ENCODE data around the gene SUPT20H.
"Not testable (repeated sequence)": the region's sequence is repeated elsewhere in the genome, so short reads cannot be mapped to it uniquely, and the experiment has no call there.

SUPT20H gene

GRCh38 chr13:37068962-37069361 is 9.5 kb upstream of the SUPT20H start:
- no peak for DNase-seq

DNA sequence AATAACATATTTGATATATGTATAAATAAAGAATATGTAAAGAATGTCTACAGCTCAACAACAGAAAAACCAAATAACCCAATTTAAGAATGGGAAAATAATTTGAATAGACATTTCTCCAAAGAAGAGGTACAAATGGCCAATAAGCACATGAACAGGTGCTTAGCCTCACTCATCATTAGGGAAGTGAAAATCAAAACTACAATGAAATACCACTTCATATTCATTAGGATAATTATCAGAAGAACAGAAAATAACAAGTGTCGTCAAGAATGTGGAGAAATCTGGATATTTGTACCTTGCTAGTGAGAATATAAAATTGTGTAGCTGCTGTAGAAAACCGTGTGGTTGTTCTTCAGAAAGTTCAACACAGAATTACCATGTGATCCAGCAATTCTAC is 8.4 kb upstream of the SUPT20H start:
- DNase-seq, result no peak

DNA sequence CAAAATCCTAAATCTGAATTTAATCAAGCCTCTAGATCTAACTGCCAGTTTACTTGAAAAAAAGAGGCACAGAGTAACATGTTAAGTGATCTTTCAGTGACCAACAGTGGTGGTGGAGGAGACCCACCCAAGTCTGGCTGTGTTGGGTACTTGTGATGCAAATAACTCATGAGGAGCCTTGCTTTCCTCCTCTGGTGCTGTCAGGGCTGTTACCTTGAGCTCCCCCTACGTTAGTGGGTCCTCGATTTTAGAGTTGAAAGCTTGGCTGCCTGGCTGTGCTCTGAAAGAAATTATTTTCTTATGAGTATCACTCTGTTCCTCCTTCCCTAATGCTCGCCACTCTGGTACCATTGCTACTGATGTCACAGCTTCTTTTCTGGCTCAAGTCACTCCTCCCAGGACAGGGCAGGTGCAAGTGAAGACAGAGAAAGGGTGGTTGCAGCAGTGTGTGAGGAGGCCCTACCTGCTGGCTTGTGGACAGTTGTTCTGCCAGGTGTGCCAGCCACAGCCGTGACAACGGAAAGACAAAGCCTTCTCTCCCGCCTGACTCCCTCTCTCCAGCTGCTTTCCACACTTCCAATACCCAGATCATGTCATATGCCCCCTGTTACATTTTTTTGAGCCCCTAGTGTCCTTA is 6.5 kb upstream of the SUPT20H start:
- DNase-seq, result no peak

- DNase-seq, result no peak
These were observed 332 bp upstream of the SUPT20H start for GRCh38 chr13:37059848-37060192.

DNA sequence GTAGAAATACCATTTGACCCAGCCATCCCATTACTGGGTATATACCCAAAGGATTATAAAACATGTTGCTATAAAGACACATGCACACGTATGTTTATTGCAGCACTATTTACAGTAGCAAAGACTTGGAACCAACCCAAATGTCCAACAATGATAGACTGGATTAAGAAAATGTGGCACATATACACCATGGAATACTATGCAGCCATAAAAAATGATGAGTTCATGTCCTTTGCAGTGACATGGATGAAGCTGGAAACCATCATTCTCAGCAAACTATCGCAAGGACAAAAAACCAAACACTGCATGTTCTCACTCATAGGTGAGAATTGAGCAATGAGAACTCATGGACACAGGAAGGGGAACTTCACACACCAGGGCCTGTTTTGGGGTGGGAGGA is 3.3 kb downstream of the SUPT20H start:
- DNase-seq, result not testable (repeated sequence)

DNA sequence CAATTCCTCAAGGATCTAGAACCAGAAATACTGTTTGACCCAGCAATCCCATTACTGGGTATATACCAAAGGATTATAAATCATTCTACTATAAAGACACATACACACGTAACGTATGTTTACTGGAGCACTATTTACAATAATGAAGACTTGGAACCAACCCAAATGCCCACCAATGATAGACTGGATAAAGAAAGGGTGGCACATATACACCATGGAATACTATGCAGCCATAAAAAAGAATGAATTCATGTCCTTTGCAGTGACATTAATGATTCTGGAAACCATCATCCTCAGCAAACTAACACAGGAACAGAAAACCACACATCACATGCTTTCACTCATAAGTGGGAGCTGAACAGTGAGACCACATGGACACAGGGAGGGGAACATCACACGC is 6.4 kb downstream of the SUPT20H start:
- DNase-seq, result not testable (repeated sequence)

GRCh38 chr13:37049810-37050209 is 9.7 kb downstream of the SUPT20H start:
- DNase-seq, result no peak

DNA sequence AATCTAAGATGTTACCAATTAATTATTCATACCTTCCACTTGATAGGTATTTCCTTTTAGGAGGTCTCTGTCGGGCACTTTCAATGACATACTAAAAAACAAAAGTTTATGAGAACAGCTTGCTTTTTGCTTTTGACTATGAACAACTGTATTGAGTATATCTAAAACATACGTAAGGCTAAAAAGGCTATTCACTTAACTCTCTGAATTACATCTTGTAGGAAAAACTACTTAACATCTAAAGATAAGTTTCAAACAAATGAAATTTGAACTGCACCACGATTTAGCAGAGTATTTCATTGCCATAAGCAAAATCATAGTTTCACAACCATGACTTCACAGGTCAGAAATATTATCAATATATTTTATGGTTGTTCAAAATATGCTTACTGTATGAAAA is 11.6 kb downstream of the SUPT20H start:
- no peak for DNase-seq

GRCh38 chr13:37047032-37047431 is 12.5 kb downstream of the SUPT20H start:
- no peak for DNase-seq

DNA sequence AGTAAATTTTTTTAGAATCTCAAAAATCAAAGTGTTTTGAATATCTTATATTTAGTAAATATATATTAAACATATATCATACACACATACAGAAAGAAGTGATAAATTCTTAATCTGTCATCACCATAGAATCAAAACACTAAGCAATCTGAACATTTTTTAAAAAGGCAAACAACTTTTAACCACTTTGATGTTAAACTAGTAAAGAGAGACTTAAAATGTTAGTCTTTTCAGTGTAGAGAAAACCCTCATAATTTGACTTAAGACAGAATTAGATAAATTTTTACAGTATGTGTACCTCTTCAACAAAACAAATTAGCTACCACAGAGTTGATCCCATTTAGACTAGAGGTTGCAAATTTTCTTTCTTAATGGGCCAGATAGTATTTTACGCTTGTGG is 13.4 kb downstream of the SUPT20H start:
- DNase-seq, result no peak

GRCh38 chr13:37040789-37041188 is 18.7 kb downstream of the SUPT20H start:
- no peak for DNase-seq

- DNase-seq, result no peak
These were observed 19.6 kb downstream of the SUPT20H start for GRCh38 chr13:37039896-37040295.

DNA sequence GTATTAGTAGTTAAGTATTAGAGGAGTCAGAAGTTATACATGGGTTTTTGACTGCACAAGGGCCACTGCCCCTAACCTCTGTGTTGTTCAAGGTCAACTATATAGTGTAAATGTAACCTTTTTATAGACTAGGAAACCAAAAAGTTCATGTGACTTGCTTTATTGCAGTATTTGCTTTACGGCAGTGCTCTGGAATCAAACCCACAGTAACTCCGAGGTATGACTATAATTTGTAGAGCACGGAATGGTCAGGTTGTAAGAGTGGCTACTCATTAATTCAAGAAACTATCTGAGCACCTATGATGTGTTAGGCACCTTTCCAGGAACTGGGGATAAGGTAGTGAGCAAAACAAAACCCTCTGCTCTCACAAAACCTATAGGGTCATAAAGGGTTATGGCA is 22.2 kb downstream of the SUPT20H start:
- DNase-seq, result no peak

GRCh38 chr13:37029617-37030016 is 29.9 kb downstream of the SUPT20H start:
- DNase-seq, result no peak

GRCh38 chr13:37027639-37028038 is 31.8 kb downstream of the SUPT20H start:
- DNase-seq, result no peak

- no peak for DNase-seq
These were observed 32.7 kb downstream of the SUPT20H start for GRCh38 chr13:37026771-37027170.

- no peak for DNase-seq
These were observed 35.6 kb downstream of the SUPT20H start for GRCh38 chr13:37023871-37024270.

DNA sequence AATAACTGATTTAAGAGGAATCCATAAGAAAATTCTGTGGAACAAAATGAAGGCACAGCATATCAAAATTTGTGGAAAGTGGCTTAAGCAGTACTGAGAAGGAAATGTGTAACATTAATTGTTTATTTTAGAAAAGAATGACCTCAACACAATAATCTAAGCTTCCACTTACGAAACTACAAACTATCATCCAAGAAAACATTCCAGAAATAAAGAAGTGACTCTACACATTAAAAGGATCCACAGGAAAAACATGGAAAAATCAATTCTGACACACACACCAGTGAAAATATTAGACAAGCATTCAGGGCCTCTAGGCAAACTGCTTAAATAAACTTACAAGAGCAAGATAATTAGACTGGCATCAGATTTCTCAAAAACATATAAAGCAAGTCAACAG is 44.9 kb downstream of the SUPT20H start:
- DNase-seq, result no peak

DNA sequence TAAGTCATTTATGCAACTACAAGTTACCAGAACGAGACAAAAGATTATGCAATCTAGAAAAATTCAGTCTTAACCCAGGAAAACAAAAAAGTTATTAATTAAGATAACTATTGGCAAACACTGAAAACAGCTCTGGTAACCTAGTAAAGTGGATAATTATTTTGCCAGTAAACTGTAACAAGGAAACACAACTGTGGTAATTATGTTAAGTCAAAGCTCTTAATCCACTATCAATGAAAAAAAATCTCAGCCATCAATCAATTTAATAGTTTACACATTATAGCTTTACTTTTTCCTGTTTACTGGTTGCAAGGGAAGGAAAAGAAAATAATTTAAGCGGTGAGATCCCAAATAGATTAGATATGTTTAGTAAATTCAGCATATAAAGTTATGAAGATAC is 47.7 kb downstream of the SUPT20H start:
- DNase-seq, result no peak

DNA sequence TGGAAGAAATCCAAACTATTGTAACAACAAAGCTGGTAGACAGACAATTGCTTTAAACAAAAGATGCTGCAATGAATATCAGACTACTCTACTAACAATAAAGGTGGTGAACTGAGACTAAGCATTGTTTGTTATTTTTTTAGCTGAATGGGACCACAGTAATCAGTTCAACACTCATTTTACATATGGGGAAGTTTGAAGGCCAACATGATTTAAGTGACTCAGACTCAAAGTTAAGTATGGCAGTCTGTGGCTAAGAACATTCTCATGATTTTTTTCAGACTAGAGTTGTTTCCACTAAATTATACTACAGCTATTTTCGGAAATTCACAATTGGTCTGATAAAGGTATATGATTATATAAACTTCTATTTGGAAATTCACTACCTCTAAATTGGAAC is 48.5 kb downstream of the SUPT20H start:
- DNase-seq, result no peak

DNA sequence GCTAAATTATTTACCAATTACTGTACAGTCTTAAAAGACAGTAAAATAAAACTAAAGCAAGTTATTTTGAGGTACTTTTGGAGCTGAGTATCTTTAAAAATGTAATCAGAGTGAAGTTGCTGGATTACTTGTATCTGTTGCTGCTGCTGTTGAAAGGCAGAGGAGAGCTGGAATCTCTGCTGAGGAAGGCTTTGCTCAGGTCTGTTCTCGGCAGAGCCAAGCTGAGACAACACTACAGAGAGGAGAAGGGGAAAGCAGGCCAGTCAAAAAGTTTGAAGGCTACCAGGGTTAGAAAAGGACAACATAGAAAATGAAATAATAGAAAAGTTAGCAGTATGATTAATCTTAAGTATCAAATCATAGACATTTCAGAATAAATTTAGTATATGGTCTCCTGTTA is 49.1 kb downstream of the SUPT20H start:
- DNase-seq, result no peak

- no peak for DNase-seq
These were observed 49.8 kb downstream of the SUPT20H start for GRCh38 chr13:37009692-37010091.

GRCh38 chr13:37001921-37002250 is 57.6 kb downstream of the SUPT20H start:
- DNase-seq, result no peak

- peak; percentile 92 to 97 for DNase-seq
These were observed 60.3 kb downstream of the SUPT20H start, which contains the start of gene ALG5 for GRCh38 chr13:36999054-36999714. Gene ALG5 (minus strand): TSS chr13:36999340. CDS start chr13:36999300, 40 bp downstream.

- DNase-seq, result peak in 1 of 2 experiments; percentile 26
These were observed 60.9 kb downstream of the SUPT20H start for GRCh38 chr13:36998624-36999041.

All from NCI-H1930 (cell line).